ENCODE measurements around the gene CCDC112. TPM values are rescaled to one million over a fixed set of nuclear protein-coding genes. Genes with fewer than 3 reads are reported as not detected.

The CCDC112 gene
- total and polyA plus RNA-seq, 2 experiments from 2014 or later = 8.1 to 10.9 TPM

DNA sequence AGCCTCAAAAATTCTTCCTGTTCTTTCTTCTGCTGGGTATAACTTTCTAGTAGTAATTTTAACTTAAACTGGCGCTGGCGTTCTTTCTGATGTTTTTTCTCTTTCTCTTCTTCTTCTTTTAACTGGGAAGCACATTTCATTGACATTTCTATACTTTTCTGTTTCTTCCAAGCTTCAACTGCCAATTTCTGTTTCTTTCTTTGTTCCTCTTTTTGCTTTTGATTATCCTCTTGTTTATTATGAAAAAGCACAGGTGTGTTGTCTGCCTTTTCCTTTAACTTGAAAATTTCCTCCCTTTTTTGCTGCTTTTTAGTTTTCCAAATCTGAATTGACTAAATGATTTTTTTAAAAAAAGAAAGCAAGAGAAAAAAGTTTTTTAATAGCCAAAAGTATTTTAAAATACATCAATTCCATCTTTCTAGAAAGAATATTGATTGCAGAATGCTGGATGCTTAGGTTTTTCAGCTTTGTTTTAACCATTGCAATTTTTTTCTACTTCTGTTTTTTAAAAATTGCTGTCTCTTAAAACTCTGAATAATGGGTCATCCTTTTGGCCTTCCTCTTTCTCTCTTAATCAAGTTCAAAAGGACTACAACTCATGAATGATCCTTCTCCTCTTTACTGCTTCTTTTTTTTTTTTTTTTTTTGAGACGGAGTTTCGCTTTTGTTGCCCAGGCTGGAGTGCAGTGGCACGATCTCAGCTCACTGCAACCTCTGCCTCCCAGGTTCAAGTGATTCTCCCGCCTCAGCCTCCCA is 25.0 kb downstream of the CCDC112 start:
- Histone ChIP-seq H3K27ac (no peak overlapping the region), H3K9me3 (ENCODE audit: low read depth) (no peaks in the 10 kb centered on the region), H3K27me3 (no peaks in the 10 kb centered on the region), H3K4me1 (ENCODE audit: low read depth) (no peaks in the 10 kb centered on the region), H3K36me3 (peaks cover 17% of the 10 kb centered on the region), H3K4me3 (no peak overlapping the region)
- TF ChIP-seq, protein P1, sequence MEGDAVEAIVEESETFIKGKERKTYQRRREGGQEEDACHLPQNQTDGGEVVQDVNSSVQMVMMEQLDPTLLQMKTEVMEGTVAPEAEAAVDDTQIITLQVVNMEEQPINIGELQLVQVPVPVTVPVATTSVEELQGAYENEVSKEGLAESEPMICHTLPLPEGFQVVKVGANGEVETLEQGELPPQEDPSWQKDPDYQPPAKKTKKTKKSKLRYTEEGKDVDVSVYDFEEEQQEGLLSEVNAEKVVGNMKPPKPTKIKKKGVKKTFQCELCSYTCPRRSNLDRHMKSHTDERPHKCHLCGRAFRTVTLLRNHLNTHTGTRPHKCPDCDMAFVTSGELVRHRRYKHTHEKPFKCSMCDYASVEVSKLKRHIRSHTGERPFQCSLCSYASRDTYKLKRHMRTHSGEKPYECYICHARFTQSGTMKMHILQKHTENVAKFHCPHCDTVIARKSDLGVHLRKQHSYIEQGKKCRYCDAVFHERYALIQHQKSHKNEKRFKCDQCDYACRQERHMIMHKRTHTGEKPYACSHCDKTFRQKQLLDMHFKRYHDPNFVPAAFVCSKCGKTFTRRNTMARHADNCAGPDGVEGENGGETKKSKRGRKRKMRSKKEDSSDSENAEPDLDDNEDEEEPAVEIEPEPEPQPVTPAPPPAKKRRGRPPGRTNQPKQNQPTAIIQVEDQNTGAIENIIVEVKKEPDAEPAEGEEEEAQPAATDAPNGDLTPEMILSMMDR (IDR thresholded peaks at IDR 0.05; ENCODE audit: low read depth, low read length) = no peak
- DNase-seq (ENCODE audit: low read depth in 1 of 2, low spot score in 1 of 2) = no peak

DNA sequence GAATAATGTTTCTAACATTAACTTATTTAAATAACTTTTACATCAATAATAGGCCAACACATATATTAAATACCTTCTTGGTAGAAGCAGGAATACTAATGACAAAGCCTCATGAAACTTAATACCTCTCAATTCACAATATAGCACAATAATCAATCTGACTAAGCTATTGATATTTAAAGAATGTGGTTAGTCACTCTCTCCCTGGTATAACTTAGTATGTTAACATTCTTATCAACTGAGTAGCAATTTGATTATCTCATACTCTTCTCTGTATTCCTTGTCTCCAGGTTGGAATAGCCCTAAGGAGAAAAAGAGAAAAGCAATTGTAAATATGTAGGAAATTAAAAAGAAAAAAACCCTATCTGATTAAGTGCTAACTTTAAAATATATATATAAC is 28.8 kb downstream of the CCDC112 start:
- no peak for DNase-seq (ENCODE audit: low read depth in 1 of 2, low spot score in 1 of 2)
- Histone ChIP-seq H3K4me3 (no peak overlapping the region), H3K27ac (no peak overlapping the region), H3K36me3 (peaks cover 5% of the 10 kb centered on the region), H3K27me3 (no peaks in the 10 kb centered on the region), H3K9me3 (ENCODE audit: low read depth) (no peaks in the 10 kb centered on the region), H3K4me1 (ENCODE audit: low read depth) (no peaks in the 10 kb centered on the region)
- TF ChIP-seq, protein P1 (IDR thresholded peaks at IDR 0.05; ENCODE audit: low read depth, low read length) = no peak

DNA sequence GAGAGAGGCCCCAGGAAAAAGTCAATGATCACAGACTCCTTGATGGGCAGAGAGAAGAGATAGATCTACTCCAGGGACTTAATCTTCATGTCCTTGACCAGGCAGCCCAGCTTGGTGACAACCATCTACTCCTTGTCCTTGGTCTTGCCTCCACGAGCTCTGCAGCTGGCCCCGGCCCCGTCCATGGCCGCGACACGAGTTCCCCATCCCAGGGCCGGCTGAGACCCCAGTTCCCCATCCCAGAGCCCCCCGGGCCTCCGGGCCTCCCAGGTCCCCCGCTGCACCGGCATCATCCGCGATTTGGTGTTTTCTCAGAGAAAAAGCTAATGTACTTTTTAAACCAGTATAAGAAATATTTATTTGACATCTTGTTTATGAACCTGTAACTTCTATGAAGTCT is 31.2 kb downstream of the CCDC112 start:
- Histone ChIP-seq H3K27ac (no peak overlapping the region), H3K36me3 (peaks cover 5% of the 10 kb centered on the region), H3K4me1 (ENCODE audit: low read depth) (peaks cover 10% of the 10 kb centered on the region), H3K9me3 (ENCODE audit: low read depth) (no peaks in the 10 kb centered on the region), H3K4me3 (no peak overlapping the region), H3K27me3 (no peaks in the 10 kb centered on the region)
- TF ChIP-seq, protein P1 (IDR thresholded peaks at IDR 0.05; ENCODE audit: low read depth, low read length) = no peak
- DNase-seq (ENCODE audit: low read depth in 1 of 2, low spot score in 1 of 2) = no peak

DNA sequence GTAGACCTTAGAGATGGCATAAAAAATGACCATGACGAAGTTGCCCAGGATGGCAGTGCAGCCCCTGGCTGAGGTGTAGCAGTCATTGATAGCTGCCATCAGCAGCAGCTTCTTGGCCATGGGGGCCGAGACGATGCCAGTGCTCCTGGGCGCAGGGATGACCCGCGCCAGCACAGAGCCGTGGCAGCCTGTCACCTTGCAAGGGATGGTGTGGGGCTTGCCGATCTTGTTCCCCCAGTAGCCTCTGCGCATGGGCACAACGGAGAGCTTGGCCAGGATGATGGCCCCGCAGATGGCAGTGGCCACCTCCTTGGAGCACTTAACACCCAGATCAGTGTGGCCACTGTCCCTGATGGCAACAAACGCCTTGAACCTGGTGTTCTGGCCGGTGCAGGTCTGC is 31.7 kb downstream of the CCDC112 start:
- Histone ChIP-seq H3K27ac (no peak overlapping the region), H3K27me3 (no peaks in the 10 kb centered on the region), H3K4me3 (no peak overlapping the region), H3K4me1 (ENCODE audit: low read depth) (peaks cover 10% of the 10 kb centered on the region), H3K36me3 (peaks cover 5% of the 10 kb centered on the region), H3K9me3 (ENCODE audit: low read depth) (no peaks in the 10 kb centered on the region)
- TF ChIP-seq, protein P1 (IDR thresholded peaks at IDR 0.05; ENCODE audit: low read depth, low read length) = no peak
- DNase-seq (ENCODE audit: low read depth in 1 of 2, low spot score in 1 of 2) = no peak

DNA sequence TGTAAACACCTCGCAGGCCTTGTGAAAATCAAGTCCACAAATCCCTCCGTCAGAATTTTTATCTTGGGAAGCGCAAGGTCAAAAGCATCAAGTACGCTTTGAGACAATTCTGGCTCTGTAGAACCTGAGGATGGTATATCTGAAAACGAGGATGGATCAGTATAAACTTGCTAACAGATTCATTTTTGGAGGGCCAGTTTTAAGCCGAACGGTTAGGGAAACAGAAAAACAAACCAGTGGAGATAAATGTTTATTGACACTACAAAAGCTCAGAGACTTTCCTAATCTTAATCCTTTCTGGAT is 33.4 kb downstream of the CCDC112 start:
- DNase-seq (ENCODE audit: low read depth in 1 of 2, low spot score in 1 of 2) = no peak
- H3K4me1 ChIP-seq (ENCODE audit: low read depth) = peaks cover 10% of the 10 kb centered on the region
- peaks cover 5% of the 10 kb centered on the region for H3K36me3 ChIP-seq
- H3K27me3 ChIP-seq = no peaks in the 10 kb centered on the region
- TF ChIP-seq, protein P1 (IDR thresholded peaks at IDR 0.05; ENCODE audit: low read depth, low read length) = no peak
- H3K4me3 ChIP-seq = peak overlapping the region; percentile 93
- H3K27ac ChIP-seq = peak overlapping the region; percentile 95
- H3K9me3 ChIP-seq (ENCODE audit: low read depth) = no peaks in the 10 kb centered on the region

All from cardiac muscle cell (in vitro differentiated cells and primary cell).